Thyroid gland (tissue), 4 donors: Measurements from ENCODE around the gene APOBEC2. TPM values are rescaled to one million over a fixed set of nuclear protein-coding genes. Genes with fewer than 3 reads are reported as not detected.

Experiments
- DNase-seq, 2 donors: peaks; one replicate each; pipeline ENCODE4 v3.0.0-alpha.2; 2019
- H3K27ac ChIP-seq, 3 donors: fragments of 200-600 bp; sonication (generic); 1 replicate in 2 of 3; 2 replicates in 1 of 3; pipeline ENCODE4 v1.5.1; 2016 to 2019; ENCODE audit warnings: mild to moderate bottlenecking in 1 of 3, moderate library complexity in 1 of 3
- H3K27me3 ChIP-seq: fragments of 200-600 bp; sonication (generic); one replicate; pipeline ENCODE4 v1.5.1; 2019
- H3K36me3 ChIP-seq, 2 donors: fragments of 200-600 bp; sonication (generic); one replicate each; pipeline ENCODE4 v1.5.1; 2016 to 2019
- H3K4me1 ChIP-seq, 2 donors: fragments of 200-600 bp; sonication (generic); one replicate each; pipeline ENCODE4 v1.5.1; 2017 to 2019
- H3K4me3 ChIP-seq, 3 donors: fragments of 200-600 bp; sonication (generic); replicated peaks in 1 of 3; 1 replicate in 2 of 3; 2 replicates in 1 of 3; pipeline ENCODE4 v1.5.1; 2016; ENCODE audit warnings: mild to moderate bottlenecking in 1 of 3
- H3K9me3 ChIP-seq: fragments of 200-600 bp; sonication (generic); one replicate; pipeline ENCODE4 v1.5.1; 2017
- POLR2A ChIP-seq, 2 donors: fragments of 450-650 bp; IDR thresholded peaks; one replicate each; pipeline ENCODE4 v1.6.1; 2017; ENCODE audit warnings: antibody characterized with exemption in 2 of 2, mild to moderate bottlenecking in 2 of 2, moderate library complexity in 1 of 2
- WGBS, 2 donors: methylation state at CpG; one replicate each; pipeline ENCODE4 v1.1.5; 2017; 5-methylcytosine and 5-hydroxymethylcytosine counted together
- intact Hi-C: fragments of 100-400 bp; cut with DNase I; formaldehyde crosslinking; loops from one replicate; pipeline ENCODE4 v1.15.1; 2023
- total RNA-seq, 4 donors: library from RNA; depleted of rRNA; stranded (reverse); fragments of >200 nt; gene quantifications; one replicate each; pipeline ENCODE4 v1.2.3, GENCODE V29; 2016
- TF ChIP-seq, protein P1 (sequence below), 6 experiments: fragments of 200-600 bp in 3 of 6; fragments of 450-650 bp in 3 of 6; sonication (generic) in 3 of 6; IDR thresholded peaks; one replicate each; pipeline ENCODE4 v1.5.1; 2016 to 2019; ENCODE audit warnings: antibody characterized with exemption in 6 of 6, mild to moderate bottlenecking in 2 of 6, inconsistent platforms in 1 of 6, moderate library complexity in 1 of 6

APOBEC2 gene
- total RNA-seq, 4 donors from 2014 or later = not detected

GRCh38 chr6:41075651-41076626, 22.9 kb downstream of the APOBEC2 start:
- peaks cover 3 to 4% of the 10 kb centered on the region in 2 donors for H3K36me3 ChIP-seq
- no peaks in the 10 kb centered on the region for H3K27me3 ChIP-seq
- no peaks in the 10 kb centered on the region for H3K9me3 ChIP-seq
- intact Hi-C loops = no loop called here
- DNase-seq = no peak
- H3K4me3 ChIP-seq = no peak overlapping the region
- peak overlapping the region; percentile 34 to 100 (median 99) for H3K27ac ChIP-seq
- TF ChIP-seq, protein P1, sequence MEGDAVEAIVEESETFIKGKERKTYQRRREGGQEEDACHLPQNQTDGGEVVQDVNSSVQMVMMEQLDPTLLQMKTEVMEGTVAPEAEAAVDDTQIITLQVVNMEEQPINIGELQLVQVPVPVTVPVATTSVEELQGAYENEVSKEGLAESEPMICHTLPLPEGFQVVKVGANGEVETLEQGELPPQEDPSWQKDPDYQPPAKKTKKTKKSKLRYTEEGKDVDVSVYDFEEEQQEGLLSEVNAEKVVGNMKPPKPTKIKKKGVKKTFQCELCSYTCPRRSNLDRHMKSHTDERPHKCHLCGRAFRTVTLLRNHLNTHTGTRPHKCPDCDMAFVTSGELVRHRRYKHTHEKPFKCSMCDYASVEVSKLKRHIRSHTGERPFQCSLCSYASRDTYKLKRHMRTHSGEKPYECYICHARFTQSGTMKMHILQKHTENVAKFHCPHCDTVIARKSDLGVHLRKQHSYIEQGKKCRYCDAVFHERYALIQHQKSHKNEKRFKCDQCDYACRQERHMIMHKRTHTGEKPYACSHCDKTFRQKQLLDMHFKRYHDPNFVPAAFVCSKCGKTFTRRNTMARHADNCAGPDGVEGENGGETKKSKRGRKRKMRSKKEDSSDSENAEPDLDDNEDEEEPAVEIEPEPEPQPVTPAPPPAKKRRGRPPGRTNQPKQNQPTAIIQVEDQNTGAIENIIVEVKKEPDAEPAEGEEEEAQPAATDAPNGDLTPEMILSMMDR (IDR thresholded peaks at IDR 0.05) = no peak
- TF ChIP-seq POLR2A (IDR thresholded peaks at IDR 0.05) = no peak
- WGBS, 2 donors = 69 to 85% methylated on average over 4 of the region's 4 CpGs
- peaks cover 34 to 35% of the 10 kb centered on the region in 2 donors for H3K4me1 ChIP-seq

DNA sequence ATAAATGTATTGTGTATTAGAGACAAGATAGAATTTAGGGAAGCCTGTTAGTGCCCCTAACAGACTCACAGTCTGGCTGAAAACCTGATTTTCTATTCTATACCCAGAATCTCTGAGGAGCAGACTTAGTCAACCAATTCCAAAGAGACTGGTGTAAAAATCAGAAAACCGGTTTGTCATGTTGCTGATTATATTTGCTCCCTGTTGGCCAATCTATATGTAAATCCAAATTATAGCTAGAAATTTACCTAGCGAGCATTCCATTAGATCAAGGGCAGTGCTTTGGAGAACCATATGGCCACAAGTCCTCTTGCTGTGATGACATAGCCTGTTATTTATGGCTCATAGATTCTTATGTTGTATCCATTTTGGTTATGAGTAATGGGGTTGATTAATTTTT, 24.5 kb downstream of the APOBEC2 start:
- H3K36me3 ChIP-seq = peaks cover 3 to 4% of the 10 kb centered on the region in 2 donors
- H3K27me3 ChIP-seq = no peaks in the 10 kb centered on the region
- no peak overlapping the region for H3K27ac ChIP-seq
- H3K4me1 ChIP-seq = peaks cover 30 to 32% of the 10 kb centered on the region in 2 donors
- intact Hi-C loops = no loop called here
- WGBS, 2 donors = 78 to 79% methylated on average over 2 of the region's 2 CpGs
- H3K4me3 ChIP-seq = no peak overlapping the region
- DNase-seq = no peak
- no peaks in the 10 kb centered on the region for H3K9me3 ChIP-seq
- TF ChIP-seq, protein P1 (IDR thresholded peaks at IDR 0.05) = no peak
- no peak for TF ChIP-seq POLR2A (IDR thresholded peaks at IDR 0.05)

DNA sequence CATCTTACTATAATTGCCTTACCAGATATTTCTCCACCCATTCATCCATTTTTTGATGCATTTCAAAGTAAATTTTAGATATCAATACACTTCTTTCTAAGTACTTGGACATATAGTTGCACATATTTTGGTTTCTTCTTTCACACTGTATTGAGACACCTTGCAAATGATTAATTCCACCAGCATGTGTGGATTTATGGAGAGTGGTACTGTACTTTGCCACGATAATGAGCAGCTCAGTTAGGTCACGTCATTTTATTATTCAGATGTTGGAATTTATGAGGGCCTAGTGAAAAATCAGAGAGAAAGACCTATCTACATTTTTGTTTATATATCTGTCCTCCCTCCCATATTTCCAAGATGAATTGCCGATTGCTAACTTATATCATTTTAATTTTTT, 25.1 kb downstream of the APOBEC2 start:
- no peaks in the 10 kb centered on the region for H3K9me3 ChIP-seq
- no peak overlapping the region for H3K4me3 ChIP-seq
- WGBS, 2 donors = 94 to 95% methylated on average over 3 of the region's 3 CpGs
- H3K4me1 ChIP-seq = peaks cover 30 to 38% of the 10 kb centered on the region in 2 donors
- TF ChIP-seq, protein P1 (IDR thresholded peaks at IDR 0.05) = no peak
- TF ChIP-seq POLR2A (IDR thresholded peaks at IDR 0.05) = no peak
- no peak for DNase-seq
- no peaks in the 10 kb centered on the region for H3K27me3 ChIP-seq
- peaks cover 3 to 4% of the 10 kb centered on the region in 2 donors for H3K36me3 ChIP-seq
- intact Hi-C loops = no loop called here
- no peak overlapping the region for H3K27ac ChIP-seq

- H3K36me3 ChIP-seq = peaks cover 3 to 5% of the 10 kb centered on the region in 2 donors
- H3K27me3 ChIP-seq = no peaks in the 10 kb centered on the region
- no peaks in the 10 kb centered on the region for H3K9me3 ChIP-seq
- peaks cover 27 to 43% of the 10 kb centered on the region in 2 donors for H3K4me1 ChIP-seq
- intact Hi-C loops = no loop called here
- WGBS, 2 donors = 100% methylated on average over 1 of the region's 1 CpG
- DNase-seq = no peak
- TF ChIP-seq POLR2A (IDR thresholded peaks at IDR 0.05) = no peak
- TF ChIP-seq, protein P1 (IDR thresholded peaks at IDR 0.05) = no peak
- no peak overlapping the region for H3K4me3 ChIP-seq
- no peak overlapping the region for H3K27ac ChIP-seq
Measured at GRCh38 chr6:41079080-41079479, 26.1 kb downstream of the APOBEC2 start.

GRCh38 chr6:41080621-41081020, 27.6 kb downstream of the APOBEC2 start:
- TF ChIP-seq, protein P1 (IDR thresholded peaks at IDR 0.05) = no peak
- peaks cover 10 to 12% of the 10 kb centered on the region in 2 donors for H3K36me3 ChIP-seq

More at GRCh38 chr6:41080621-41081020, 27.6 kb downstream of the APOBEC2 start:
- H3K4me3 ChIP-seq = no peak overlapping the region
- no peaks in the 10 kb centered on the region for H3K27me3 ChIP-seq
- WGBS, 2 donors = 86 to 93% methylated on average over 2 of the region's 2 CpGs
- DNase-seq = no peak
- peaks cover 19 to 28% of the 10 kb centered on the region in 2 donors for H3K4me1 ChIP-seq
- no peaks in the 10 kb centered on the region for H3K9me3 ChIP-seq
- intact Hi-C loops = no loop called here
- H3K27ac ChIP-seq = no peak overlapping the region
